Measurements from ENCODE around the gene C4A. TPM values are rescaled to one million over a fixed set of nuclear protein-coding genes. Genes with fewer than 3 reads are reported as not detected.
"Not testable (repeated sequence)": the region's sequence is repeated elsewhere in the genome, so short reads cannot be mapped to it uniquely, and the experiment has no call there.

Gene C4A
- total RNA-seq, result 10 to 100 TPM; 27.5 to 51.7 TPM
- long read RNA-seq, donor 1, partial matches to known transcripts, result 3 of 5 reads
- long read RNA-seq, donor 1, other reads (novel, unspliced or antisense), result 1 of 5 reads
- long read RNA-seq, donor 2, partial matches to known transcripts, result 10 of 12 reads
- long read RNA-seq, donor 2, other reads (novel, unspliced or antisense), result 2 of 12 reads

DNA sequence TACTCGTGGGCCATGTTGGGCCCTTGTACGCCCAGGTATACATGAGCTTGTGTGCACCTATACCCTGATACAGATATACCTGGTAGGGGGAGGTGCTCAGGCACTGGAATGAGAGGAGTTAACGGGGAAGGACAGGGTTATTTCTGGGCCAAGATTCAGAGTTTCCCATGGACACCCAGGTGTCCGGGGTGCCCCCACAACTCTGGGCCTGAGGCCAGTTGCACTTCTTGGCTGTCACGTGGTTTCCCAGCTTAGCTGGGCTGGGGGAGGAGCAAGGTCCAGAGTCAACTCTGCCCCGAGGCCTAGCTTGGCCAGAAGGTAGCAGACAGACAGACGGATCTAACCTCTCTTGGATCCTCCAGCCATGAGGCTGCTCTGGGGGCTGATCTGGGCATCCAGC, at the start of gene C4A:
Gene C4A (plus strand): TSS at position 314 of the 400 bp plus-strand sequence. CDS start 51 bp downstream, at position 365.
- DNase-seq (ENCODE audit: low spot score); intact Hi-C loops (cut with DNase I): not testable (repeated sequence)

DNA sequence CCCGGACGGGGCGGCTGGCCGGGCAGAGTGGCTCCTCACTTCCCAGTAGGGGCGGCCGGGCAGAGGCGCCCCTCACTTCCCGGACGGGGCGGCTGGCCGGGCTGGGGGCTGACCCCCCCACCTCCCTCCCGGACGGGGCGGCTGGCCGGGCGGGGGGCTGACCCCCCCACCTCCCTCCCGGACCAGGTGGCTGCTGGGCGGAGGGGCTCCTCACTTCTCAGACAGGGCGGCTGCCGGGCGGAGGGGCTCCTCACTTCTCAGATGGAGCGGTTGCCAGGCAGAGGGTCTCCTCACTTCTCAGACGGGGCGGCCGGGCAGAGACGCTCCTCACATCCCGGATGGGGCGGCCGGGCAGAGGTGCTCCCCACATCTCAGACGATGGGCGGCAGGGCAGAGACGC, 49.7 kb upstream of the C4A start:
- intact Hi-C loops (cut with DNase I); DNase-seq (ENCODE audit: low spot score): not testable (repeated sequence)

DNA sequence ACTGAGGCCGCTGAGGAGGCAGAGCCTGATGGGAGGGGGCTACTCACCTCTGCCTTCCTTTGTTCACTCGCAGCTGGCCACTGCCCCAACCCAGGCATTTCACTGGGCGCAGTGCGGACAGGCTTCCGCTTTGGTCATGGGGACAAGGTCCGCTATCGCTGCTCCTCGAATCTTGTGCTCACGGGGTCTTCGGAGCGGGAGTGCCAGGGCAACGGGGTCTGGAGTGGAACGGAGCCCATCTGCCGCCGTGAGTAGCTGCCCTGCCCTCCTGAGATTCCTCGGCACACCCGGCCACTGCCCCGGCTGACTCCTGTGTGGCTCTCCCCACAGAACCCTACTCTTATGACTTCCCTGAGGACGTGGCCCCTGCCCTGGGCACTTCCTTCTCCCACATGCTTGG, 48.3 kb upstream of the C4A start:
- intact Hi-C loops (cut with DNase I), result no loop called here
- no peak for DNase-seq (ENCODE audit: low spot score)

DNA sequence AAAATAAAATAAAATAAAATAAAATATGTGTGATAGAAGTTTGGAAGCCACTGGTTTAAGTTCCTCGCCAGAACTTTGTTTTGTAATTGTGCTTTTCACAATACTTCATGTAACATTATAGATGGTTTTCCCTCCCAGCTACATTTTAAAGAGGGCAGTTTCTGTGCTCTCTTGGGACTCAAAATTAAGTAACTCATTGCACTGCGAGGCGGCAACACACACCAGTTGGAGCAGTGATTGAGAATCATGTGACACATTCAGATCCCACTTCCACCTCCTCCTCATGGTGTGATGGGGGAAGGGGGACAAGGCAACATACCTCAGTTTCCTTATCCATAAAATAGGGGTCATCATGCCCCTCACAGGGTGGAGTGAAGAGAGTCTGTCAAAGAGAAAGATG, 46.8 kb upstream of the C4A start:
- intact Hi-C loops (cut with DNase I), result no loop called here
- no peak for DNase-seq (ENCODE audit: low spot score)

DNA sequence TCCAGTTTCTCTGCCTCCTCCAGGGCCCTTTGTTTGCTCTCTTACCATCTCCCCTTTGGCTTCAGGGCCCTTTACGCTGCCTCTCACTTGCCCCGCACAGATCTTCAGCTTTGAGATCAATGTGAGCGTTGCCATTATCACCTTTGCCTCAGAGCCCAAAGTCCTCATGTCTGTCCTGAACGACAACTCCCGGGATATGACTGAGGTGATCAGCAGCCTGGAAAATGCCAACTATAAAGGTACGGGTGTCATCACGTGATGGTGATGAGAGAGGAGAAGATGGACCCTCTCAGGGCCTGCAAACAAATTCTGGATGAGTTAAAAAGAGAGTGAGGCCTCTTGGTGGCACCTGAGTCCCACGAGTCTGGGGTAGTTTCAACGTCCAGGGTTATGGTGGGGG, 46.0 kb upstream of the C4A start:
- DNase-seq (ENCODE audit: low spot score), result no peak
- intact Hi-C loops (cut with DNase I), result no loop called here

DNA sequence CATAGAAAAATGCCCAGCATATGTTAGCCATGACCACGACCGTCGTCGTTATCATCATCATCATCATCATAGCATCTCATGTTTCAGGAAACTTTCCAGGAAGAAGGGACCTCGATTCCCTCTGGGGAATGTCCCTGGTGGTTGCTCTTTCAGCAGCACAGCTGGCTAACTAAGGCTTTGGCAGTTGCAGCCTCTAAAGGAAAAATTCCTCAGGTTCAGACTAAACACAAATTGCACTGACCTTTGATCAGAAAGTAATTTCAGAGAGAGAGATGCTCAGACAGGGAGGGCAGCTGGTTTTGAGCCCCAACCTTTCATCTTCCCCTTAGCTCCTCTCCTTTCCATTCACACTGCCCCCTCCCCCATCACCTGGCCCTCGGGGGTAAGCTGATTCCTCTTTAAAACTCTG, 41.6 kb upstream of the C4A start:
- intact Hi-C loops (cut with DNase I), result no loop called here
- DNase-seq (ENCODE audit: low spot score), result no peak

DNA sequence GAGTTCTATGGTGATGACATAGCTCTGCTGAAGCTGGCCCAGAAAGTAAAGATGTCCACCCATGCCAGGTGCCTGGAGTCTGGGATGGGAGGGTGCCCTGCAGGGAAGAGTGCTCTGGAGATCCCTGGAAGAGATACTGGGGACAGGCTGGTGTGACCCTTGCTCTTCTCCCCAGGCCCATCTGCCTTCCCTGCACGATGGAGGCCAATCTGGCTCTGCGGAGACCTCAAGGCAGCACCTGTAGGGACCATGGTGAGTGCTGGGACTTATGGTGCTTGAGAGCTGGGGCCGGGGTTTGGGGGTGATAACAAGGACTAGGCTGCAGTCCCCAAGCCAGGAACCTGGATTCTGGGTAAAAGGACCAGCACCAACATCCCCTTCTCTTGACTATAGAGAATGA, 38.1 kb upstream of the C4A start:
- intact Hi-C loops (cut with DNase I), result no loop called here
- no peak for DNase-seq (ENCODE audit: low spot score)

DNA sequence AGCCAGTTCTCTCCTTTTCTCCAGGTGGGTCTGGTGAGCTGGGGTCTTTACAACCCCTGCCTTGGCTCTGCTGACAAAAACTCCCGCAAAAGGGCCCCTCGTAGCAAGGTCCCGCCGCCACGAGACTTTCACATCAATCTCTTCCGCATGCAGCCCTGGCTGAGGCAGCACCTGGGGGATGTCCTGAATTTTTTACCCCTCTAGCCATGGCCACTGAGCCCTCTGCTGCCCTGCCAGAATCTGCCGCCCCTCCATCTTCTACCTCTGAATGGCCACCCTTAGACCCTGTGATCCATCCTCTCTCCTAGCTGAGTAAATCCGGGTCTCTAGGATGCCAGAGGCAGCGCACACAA, 36.7 kb upstream of the C4A start:
- intact Hi-C loops (cut with DNase I), result no loop called here
- no peak for DNase-seq (ENCODE audit: low spot score)

DNA sequence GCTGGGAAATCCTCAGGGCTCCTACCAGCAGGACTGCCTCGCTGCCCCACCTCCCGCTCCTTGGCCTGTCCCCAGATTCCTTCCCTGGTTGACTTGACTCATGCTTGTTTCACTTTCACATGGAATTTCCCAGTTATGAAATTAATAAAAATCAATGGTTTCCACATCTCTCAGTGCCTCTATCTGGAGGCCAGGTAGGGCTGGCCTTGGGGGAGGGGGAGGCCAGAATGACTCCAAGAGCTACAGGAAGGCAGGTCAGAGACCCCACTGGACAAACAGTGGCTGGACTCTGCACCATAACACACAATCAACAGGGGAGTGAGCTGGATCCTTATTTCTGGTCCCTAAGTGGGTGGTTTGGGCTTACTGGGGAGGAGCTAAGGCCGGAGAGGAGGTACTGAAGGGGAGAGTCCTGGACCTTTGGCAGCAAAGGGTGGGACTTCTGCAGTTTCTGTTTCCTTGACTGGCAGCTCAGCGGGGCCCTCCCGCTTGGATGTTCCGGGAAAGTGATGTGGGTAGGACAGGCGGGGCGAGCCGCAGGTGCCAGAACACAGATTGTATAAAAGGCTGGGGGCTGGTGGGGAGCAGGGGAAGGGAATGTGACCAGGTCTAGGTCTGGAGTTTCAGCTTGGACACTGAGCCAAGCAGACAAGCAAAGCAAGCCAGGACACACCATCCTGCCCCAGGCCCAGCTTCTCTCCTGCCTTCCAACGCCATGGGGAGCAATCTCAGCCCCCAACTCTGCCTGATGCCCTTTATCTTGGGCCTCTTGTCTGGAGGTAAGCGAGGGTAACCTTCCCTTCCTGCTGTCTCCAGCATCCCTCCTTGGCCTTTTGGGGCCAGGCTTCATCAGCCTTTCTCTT, 36.1 kb upstream of the C4A start, which contains the start of gene CFB:
Gene CFB (plus strand): TSS at position 589 of the 863 bp plus-strand sequence. CDS start 127 bp downstream, at position 716.
- intact Hi-C loops (cut with DNase I), result no loop called here
- DNase-seq (ENCODE audit: low spot score), result peak; percentile 95

DNA sequence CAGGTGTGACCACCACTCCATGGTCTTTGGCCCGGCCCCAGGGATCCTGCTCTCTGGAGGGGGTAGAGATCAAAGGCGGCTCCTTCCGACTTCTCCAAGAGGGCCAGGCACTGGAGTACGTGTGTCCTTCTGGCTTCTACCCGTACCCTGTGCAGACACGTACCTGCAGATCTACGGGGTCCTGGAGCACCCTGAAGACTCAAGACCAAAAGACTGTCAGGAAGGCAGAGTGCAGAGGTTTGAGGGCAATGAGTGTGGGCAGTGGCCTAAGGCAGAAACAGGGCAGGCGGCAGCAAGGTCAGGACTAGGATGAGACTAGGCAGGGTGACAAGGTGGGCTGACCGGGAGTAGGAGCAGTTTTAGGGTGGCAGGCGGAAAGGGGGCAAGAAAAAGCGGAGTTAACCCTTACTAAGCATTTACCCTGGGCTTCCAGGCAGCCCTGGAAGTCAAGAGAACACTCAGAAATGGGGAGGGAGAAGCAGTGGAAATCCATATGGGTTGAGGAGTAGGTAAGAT, 35.4 kb upstream of the C4A start:
- intact Hi-C loops (cut with DNase I), result no loop called here
- DNase-seq (ENCODE audit: low spot score), result no peak

DNA sequence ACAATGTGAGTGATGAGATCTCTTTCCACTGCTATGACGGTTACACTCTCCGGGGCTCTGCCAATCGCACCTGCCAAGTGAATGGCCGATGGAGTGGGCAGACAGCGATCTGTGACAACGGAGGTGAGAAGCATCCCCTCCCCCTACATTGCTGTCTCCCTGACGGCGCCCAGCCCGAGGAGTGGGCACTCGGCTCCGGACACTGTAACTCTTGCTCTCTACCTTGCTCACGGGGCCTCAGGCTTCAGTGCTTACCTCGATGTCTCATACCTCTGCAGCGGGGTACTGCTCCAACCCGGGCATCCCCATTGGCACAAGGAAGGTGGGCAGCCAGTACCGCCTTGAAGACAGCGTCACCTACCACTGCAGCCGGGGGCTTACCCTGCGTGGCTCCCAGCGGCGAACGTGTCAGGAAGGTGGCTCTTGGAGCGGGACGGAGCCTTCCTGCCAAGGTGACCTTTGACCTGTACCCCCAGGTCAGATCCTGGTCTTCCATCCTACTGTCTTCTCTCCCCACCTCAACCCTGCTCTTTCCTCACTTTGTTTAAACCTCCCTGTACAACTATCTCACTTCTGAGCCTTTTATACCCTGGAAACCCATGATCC, 34.7 kb upstream of the C4A start:
- intact Hi-C loops (cut with DNase I), result no loop called here
- no peak for DNase-seq (ENCODE audit: low spot score)

DNA sequence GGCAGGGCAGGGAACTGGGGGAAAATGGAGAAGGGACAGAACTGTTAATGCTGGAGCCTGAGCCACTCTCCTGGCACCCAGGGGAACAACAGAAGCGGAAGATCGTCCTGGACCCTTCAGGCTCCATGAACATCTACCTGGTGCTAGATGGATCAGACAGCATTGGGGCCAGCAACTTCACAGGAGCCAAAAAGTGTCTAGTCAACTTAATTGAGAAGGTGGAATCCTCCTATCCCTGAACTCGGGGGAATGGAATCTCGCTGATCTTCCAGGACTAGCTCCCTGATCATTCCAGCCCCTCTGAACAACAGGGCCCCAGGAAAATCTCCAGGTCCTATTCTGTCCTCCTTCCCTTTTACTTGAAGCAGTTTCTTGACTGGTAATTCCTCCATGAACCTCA, 34.0 kb upstream of the C4A start:
- no peak for DNase-seq (ENCODE audit: low spot score)
- intact Hi-C loops (cut with DNase I), result no loop called here

DNA sequence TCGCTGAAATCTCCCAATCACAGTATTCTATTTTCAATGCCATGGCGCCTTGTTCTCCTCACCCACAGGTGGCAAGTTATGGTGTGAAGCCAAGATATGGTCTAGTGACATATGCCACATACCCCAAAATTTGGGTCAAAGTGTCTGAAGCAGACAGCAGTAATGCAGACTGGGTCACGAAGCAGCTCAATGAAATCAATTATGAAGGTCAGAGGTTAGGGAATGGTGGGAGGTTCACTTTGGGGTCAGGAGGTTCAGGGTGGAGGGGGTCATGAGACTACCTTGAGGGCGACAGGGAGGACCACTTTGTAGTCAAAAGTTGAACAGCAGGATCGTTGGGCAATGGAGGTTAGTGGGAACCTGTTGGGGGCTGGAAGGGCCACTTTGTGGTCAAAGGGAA, 33.6 kb upstream of the C4A start:
- intact Hi-C loops (cut with DNase I), result no loop called here
- DNase-seq (ENCODE audit: low spot score), result no peak

DNA sequence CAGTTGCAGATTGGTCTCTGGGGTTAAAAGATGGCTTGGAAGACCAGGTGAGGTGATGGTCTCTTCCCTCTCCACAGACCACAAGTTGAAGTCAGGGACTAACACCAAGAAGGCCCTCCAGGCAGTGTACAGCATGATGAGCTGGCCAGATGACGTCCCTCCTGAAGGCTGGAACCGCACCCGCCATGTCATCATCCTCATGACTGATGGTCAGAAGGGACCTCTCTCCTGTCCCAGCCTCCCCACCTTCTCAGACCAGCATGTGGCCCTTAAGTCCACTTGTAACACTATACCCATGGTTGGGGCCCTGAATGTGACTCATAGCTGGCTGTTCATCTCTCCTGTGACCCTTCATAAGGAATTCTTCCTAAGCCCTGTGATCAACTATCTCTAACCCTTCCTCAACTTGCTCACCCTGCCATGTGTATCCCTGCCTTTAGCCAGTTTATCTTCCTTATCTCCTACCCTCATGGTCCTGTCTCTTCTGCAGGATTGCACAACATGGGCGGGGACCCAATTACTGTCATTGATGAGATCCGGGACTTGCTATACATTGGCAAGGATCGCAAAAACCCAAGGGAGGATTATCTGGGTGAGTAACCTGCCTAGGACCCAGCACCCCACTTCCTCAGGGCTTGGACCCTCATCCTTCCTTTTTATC, 33.0 kb upstream of the C4A start:
- DNase-seq (ENCODE audit: low spot score), result no peak
- intact Hi-C loops (cut with DNase I), result no loop called here

DNA sequence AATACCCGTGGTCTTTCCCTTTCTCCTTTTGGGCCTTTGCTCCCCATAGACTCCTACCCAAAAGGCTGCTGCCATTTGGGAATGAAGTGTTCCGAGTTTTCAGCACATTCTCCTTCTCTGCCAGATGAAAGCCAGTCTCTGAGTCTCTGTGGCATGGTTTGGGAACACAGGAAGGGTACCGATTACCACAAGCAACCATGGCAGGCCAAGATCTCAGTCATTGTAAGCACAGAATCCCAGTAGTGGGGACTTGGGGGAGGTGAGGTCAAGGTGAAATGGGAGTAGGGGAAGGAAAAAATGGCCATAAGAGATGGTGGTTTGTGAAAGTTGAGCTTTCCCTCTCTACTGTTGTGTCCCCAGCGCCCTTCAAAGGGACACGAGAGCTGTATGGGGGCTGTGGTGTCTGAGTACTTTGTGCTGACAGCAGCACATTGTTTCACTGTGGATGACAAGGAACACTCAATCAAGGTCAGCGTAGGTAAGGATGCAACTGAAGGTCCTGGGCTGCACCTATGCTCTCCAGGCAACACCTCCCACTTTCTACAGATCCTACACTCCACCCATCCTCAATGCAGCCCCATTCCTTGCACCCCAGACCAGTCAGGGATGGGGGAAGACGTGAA, 31.8 kb upstream of the C4A start:
- no peak for DNase-seq (ENCODE audit: low spot score)
- intact Hi-C loops (cut with DNase I), result loop anchor here (5.0 kb wide), 2 partner anchors 48 to 273 kb away; partner anchors contain the start of gene ZBTB12 (in 2 of the 2)

DNA sequence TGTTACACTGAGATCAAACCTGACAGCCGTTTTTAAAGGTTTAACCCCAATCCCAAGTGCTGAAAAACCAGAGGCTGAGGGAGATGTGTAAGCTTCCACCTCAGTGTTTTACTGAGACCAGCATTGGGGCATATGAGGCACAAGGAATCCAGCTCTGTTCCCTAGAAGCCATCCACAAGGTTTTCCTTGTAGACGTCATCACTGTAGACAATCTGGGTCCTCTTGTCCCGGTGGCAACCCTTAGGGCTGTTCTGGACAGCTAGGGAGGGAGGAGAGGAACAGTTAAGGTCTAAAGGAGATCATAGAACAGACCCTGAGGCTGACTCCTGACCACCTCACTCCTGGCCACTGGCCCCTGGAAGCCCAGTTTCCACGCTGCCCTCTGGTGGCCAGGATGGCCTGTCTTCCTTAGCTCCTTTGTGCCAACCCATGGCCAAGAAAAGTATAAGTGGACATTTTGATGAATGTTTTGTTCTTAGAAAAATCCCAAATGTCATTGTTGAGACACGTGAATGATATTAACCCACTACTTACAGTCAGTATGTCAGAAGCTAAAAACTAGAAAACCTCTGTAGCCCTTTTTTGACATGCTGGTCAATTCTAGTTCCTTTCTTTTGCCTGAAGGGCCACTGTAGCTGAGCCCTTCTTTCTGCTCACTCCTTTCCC, 29.6 kb upstream of the C4A start:
- DNase-seq (ENCODE audit: low spot score), result no peak
- intact Hi-C loops (cut with DNase I), result loop anchor here (5.0 kb wide), 2 partner anchors 50 to 275 kb away; partner anchors contain the start of gene ZBTB12 (in 2 of the 2)

DNA sequence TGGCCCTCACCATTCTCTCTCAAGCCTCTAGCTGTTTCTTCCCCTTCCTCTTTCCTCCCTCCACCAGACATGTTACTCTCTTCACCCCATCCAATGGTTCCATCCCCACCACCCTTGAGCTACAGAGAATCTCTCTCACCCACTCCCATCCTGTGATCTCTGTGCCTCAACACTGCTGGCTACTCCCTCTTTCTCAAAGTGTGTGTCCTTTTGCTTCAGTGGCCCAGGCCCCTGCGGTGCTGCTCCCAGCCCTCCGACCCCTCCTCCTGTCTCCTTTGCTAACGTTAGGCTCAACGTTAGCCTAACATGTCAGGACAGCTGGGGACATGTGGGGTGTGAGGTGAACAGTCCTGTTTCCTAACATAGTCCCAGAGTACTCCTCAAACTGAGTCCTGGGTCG, 29.0 kb upstream of the C4A start:
- intact Hi-C loops (cut with DNase I), result loop anchor here (5.0 kb wide), 2 partner anchors 51 to 276 kb away; partner anchors contain the start of gene ZBTB12 (in 2 of the 2)
- DNase-seq (ENCODE audit: low spot score), result no peak

DNA sequence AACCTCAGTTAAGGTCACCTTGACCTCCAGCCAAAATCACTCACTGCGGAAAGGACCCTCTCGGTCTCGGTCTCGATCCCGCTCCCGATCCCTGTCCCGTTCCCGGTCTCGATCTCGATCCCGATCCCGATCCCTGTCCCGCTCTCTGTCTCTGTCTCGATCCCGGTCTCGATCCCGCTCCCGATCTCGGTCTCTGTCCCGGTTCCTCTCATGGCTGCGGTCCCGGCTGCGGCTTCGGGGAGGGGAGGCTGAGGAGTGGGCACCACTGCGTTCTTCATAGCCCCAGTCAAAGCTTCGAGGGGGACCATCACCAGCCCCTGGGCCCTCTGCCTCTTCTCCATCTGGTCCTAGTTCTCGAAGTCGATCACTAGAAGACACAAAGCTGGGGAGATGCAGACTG, 27.3 kb upstream of the C4A start:
- intact Hi-C loops (cut with DNase I), result loop anchor here (5.0 kb wide), 2 partner anchors 52 to 277 kb away; partner anchors contain the start of gene ZBTB12 (in 2 of the 2)
- DNase-seq (ENCODE audit: low spot score), result no peak

DNA sequence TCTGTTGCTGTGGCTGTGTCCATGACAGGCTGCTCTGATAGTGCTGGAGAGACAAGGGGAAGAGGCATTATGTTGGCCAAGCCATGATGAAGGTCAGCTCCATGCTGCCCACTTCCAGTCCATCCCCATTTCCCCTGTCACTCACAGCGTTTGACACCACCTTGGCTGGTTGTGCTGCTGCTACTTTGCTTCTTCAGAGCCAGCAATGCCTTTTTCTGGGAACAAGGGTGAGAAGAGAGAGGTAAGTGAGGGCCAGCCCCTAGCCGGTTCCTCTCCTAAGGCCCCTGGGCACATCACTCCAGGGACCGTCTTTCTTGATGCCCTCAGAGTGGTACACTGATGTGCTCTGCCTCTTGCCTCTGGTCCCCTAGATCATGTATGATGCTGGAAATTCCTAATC, 25.1 kb upstream of the C4A start:
- DNase-seq (ENCODE audit: low spot score), result no peak
- intact Hi-C loops (cut with DNase I), result no loop called here
